HG03521 (cell line): ENCODE measurements around the gene RPL26.

Experiments used
- ATAC-seq: cut with Tn5 transposase; IDR thresholded peaks from one replicate; pipeline ENCODE4 v1.9.1; 2021; ENCODE audit warnings: mild to moderate bottlenecking, moderate library complexity; ENCODE audit not compliant: unreplicated experiment

The RPL26 gene

GRCh38 chr17:8383143-8383822 is at the start of gene RPL26:
TSS of gene RPL26 (minus strand) at chr17:8383193. CDS start at chr17:8382310, 883 bp downstream.
- peak; percentile 87 for ATAC-seq

- no peak for ATAC-seq
These were observed 48.0 kb upstream of the RPL26 start for GRCh38 chr17:8430966-8431365.

GRCh38 chr17:8426802-8427201 is 43.8 kb upstream of the RPL26 start:
- ATAC-seq = no peak

GRCh38 chr17:8426094-8426720 is 43.2 kb upstream of the RPL26 start:
- no peak for ATAC-seq

- no peak for ATAC-seq
These were observed 38.6 kb upstream of the RPL26 start for GRCh38 chr17:8421571-8421970.

GRCh38 chr17:8420041-8420934 is 37.3 kb upstream of the RPL26 start:
- no peak for ATAC-seq

GRCh38 chr17:8419305-8419704 is 36.3 kb upstream of the RPL26 start:
- no peak for ATAC-seq

GRCh38 chr17:8418471-8418870 is 35.5 kb upstream of the RPL26 start:
- ATAC-seq = no peak

GRCh38 chr17:8417806-8418205 is 34.8 kb upstream of the RPL26 start:
- ATAC-seq = no peak

GRCh38 chr17:8413938-8414337 is 30.9 kb upstream of the RPL26 start:
- ATAC-seq = no peak

- ATAC-seq = no peak
These were observed 30.3 kb upstream of the RPL26 start for GRCh38 chr17:8413328-8413727.

- ATAC-seq = no peak
These were observed 29.1 kb upstream of the RPL26 start for GRCh38 chr17:8412089-8412488.

- no peak for ATAC-seq
These were observed 27.9 kb upstream of the RPL26 start for GRCh38 chr17:8410883-8411238.

GRCh38 chr17:8409966-8410882 is 27.2 kb upstream of the RPL26 start:
- no peak for ATAC-seq

- no peak for ATAC-seq
These were observed 25.4 kb upstream of the RPL26 start for GRCh38 chr17:8408371-8408770.

- no peak for ATAC-seq
These were observed 23.2 kb upstream of the RPL26 start for GRCh38 chr17:8406174-8406573.

- no peak for ATAC-seq
These were observed 22.6 kb upstream of the RPL26 start for GRCh38 chr17:8405499-8406016.

GRCh38 chr17:8402921-8403536 is 20.0 kb upstream of the RPL26 start:
- no peak for ATAC-seq

GRCh38 chr17:8401107-8401506 is 18.1 kb upstream of the RPL26 start:
- ATAC-seq = no peak

GRCh38 chr17:8398980-8399379 is 16.0 kb upstream of the RPL26 start:
- ATAC-seq = no peak
